DMS53 treated with DMSO at 0.1 percent for 48 hours (cell line): Measurements from ENCODE around the gene CSE1L.
"Not testable (repeated sequence)": the region's sequence is repeated elsewhere in the genome, so short reads cannot be mapped to it uniquely, and the experiment has no call there.

Experiments
- DNase-seq: peaks from one replicate; lab custom pipeline; 2025; ENCODE audit not compliant: unreplicated experiment; lab: John Stamatoyannopoulos, UW

CSE1L gene

GRCh38 chr20:49046087-49046900, at the start of gene CSE1L:
TSS of gene CSE1L (plus strand) at chr20:49046312. CDS start at chr20:49058464, 12,152 bp downstream.
- DNase-seq: peak; percentile 92

- DNase-seq: no peak
Observed at GRCh38 chr20:48999890-49000870, 45.9 kb upstream of the CSE1L start.

- no peak for DNase-seq
Observed at GRCh38 chr20:49001741-49002140, 44.4 kb upstream of the CSE1L start.

- DNase-seq: no peak
Observed at GRCh38 chr20:49006446-49006980, 39.6 kb upstream of the CSE1L start.

GRCh38 chr20:49009899-49010631, 36.0 kb upstream of the CSE1L start:
- no peak for DNase-seq

- no peak for DNase-seq
Observed at GRCh38 chr20:49024220-49024619, 21.9 kb upstream of the CSE1L start.

- DNase-seq: not testable (repeated sequence)
Observed at GRCh38 chr20:49028177-49028576, 17.9 kb upstream of the CSE1L start.

GRCh38 chr20:49028684-49029083, 17.4 kb upstream of the CSE1L start:
- DNase-seq: no peak

GRCh38 chr20:49029203-49029602, 16.9 kb upstream of the CSE1L start:
- DNase-seq: no peak

GRCh38 chr20:49030954-49031619, 15.0 kb upstream of the CSE1L start:
- DNase-seq: no peak

- DNase-seq: no peak
Observed at GRCh38 chr20:49032455-49032854, 13.7 kb upstream of the CSE1L start.

- no peak for DNase-seq
Observed at GRCh38 chr20:49034070-49034732, 11.9 kb upstream of the CSE1L start.

GRCh38 chr20:49037962-49038387, 8.1 kb upstream of the CSE1L start:
- DNase-seq: no peak

GRCh38 chr20:49039854-49040253, 6.3 kb upstream of the CSE1L start:
- no peak for DNase-seq

- no peak for DNase-seq
Observed at GRCh38 chr20:49043000-49043399, 3.1 kb upstream of the CSE1L start.

- DNase-seq: no peak
Observed at GRCh38 chr20:49045440-49046086, 549 bp upstream of the CSE1L start.

GRCh38 chr20:49052334-49052733, 6.2 kb downstream of the CSE1L start:
- DNase-seq: no peak

- no peak for DNase-seq
Observed at GRCh38 chr20:49054056-49054643, 8.0 kb downstream of the CSE1L start.

GRCh38 chr20:49063279-49063678, 17.2 kb downstream of the CSE1L start:
- no peak for DNase-seq
